SJSA1 (cell line): ENCODE measurements around the gene PLA2G2E. TPM values are rescaled to one million over a fixed set of nuclear protein-coding genes. Genes with fewer than 3 reads are reported as not detected.

Source experiments
- total RNA-seq: library from RNA; depleted of rRNA; stranded (reverse); fragments of >200 nt; shearing (Covaris generic); gene quantifications from 2 replicates; pipeline ENCODE4 v1.2.3, GENCODE V29; 2014; rRNA removed

Gene PLA2G2E
- total RNA-seq, 1 experiment from 2014 or later = not detected

Other genes with a start within 250 kb of the PLA2G2E start
- 19.1 and 26.2 TPM in 2 replicates for gene TMCO4, start 123.7 kb downstream of the PLA2G2E start, total RNA-seq
- gene RNF186, start 108.3 kb downstream of the PLA2G2E start, total RNA-seq = not detected in 2 replicates
- 6.8 and 10.1 TPM in 2 replicates for gene OTUD3, start 41.2 kb downstream of the PLA2G2E start, total RNA-seq
- not detected in 2 replicates for gene PLA2G2A, start 56.0 kb upstream of the PLA2G2E start, total RNA-seq
- gene PLA2G5, start 146.6 kb upstream of the PLA2G2E start, total RNA-seq = not detected in 2 replicates
- gene PLA2G2D, start 195.9 kb upstream of the PLA2G2E start, total RNA-seq = not detected in 2 replicates
- not detected in 2 replicates for gene PLA2G2F, start 215.7 kb upstream of the PLA2G2E start, total RNA-seq